AG09319 (cell line): ENCODE results near the gene GTF2F1.

Source experiments
- DNase-seq: peaks from one replicate; pipeline ENCODE4 v3.0.0-alpha.2; 2010; ENCODE audit warnings: low read depth; ENCODE audit errors: extremely low read depth
- TF ChIP-seq, protein P1 (sequence below): IDR thresholded peaks from 2 replicates; pipeline ENCODE4 v1.5.1; 2011; ENCODE audit warnings: low read depth, mild to moderate bottlenecking, inconsistent platforms, low read length, moderate library complexity

The GTF2F1 gene

DNA sequence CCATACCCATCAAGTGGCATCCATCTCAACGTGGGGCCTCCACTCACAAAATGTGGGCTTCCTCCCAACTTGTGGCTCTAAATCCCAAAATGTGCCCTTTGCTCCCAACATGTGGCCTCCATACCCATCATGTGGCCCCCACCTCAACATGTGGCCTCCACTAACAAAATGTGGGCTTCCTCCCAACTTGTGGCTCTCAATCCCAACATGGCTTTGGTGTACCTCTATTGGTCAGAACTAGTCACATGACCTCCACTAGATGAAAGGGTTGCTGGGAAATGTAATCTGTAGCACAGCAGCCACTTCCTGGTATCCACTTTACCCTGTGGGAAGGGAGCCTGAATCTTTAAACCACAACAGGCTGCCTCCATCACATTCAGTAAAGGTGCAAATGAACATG lies 49.5 kb downstream of the GTF2F1 start:
- TF ChIP-seq, protein P1, sequence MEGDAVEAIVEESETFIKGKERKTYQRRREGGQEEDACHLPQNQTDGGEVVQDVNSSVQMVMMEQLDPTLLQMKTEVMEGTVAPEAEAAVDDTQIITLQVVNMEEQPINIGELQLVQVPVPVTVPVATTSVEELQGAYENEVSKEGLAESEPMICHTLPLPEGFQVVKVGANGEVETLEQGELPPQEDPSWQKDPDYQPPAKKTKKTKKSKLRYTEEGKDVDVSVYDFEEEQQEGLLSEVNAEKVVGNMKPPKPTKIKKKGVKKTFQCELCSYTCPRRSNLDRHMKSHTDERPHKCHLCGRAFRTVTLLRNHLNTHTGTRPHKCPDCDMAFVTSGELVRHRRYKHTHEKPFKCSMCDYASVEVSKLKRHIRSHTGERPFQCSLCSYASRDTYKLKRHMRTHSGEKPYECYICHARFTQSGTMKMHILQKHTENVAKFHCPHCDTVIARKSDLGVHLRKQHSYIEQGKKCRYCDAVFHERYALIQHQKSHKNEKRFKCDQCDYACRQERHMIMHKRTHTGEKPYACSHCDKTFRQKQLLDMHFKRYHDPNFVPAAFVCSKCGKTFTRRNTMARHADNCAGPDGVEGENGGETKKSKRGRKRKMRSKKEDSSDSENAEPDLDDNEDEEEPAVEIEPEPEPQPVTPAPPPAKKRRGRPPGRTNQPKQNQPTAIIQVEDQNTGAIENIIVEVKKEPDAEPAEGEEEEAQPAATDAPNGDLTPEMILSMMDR: no peak
- no peak for DNase-seq

DNA sequence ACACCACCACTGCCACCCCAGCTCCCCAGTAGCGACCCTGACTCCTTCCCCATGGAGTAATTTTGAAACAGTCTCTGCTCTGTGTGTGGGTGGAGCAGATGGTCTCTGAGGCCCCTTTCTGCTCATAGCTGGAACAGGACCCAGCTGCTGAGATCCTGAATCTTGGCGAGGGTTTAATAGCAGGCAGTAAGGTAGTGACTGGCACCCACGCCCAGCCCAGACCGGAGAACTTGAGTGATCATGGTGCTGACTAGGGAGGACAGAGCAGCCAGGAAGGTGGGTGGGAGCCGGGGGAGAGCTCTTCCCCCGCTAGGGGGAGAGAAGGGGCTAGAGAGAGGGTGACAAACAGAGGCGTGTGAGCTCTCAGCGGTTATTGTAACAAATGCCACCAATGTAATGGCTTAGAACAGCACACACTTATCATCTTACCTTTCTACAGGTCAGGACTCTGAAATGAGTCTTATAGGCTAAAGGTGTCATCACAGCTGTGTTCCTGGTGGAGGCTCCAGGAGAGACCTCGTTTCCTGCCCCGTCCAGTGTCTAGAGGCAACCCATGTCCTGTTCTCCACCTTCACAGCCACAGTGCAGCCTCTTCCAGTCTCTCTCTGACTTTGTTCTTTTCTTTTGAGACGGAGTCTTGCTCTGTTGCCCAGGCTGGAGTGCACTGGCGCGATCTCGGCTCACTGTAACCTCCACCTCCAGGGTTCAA lies 52.3 kb downstream of the GTF2F1 start:
- no peak for DNase-seq

DNA sequence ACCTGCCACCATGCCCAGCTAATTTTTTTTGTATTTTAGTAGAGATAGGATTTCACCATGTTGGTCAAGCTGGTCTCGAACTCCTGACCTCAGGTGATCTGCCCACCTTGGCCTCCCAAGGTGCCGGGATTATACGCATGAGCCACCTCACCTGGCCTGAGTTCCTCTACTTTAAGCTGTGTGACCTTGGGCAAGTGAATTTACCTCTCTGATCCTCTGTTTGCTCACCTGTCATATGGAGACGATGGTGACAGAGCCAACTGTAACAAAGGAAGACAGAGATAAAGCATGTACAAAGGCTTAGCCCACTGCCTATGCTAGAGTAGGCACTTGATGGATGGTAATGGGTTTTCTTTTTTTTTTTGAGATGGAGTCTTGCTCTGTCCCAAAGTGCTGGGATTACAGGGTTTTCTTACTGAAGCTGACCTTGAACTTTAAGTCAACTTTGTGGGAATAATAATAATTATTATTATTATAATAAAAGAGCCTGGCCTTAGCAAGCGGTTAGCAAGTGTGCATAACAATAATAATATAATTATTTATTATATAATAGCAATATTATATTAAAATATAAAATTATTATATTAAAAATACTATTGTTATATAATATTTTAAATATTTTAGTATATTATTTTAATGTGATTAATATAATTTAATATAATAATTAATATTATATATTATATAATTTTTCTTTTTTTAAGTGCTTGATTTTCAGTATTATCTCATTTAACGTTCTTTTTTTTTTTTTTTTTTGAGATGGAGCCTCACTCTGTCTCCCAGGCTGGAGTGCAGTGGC lies 58.3 kb downstream of the GTF2F1 start:
- TF ChIP-seq, protein P1: no peak
- DNase-seq: no peak

More for the DNA sequence above, 52.3 kb downstream of the GTF2F1 start:
- TF ChIP-seq, protein P1: no peak

DNA sequence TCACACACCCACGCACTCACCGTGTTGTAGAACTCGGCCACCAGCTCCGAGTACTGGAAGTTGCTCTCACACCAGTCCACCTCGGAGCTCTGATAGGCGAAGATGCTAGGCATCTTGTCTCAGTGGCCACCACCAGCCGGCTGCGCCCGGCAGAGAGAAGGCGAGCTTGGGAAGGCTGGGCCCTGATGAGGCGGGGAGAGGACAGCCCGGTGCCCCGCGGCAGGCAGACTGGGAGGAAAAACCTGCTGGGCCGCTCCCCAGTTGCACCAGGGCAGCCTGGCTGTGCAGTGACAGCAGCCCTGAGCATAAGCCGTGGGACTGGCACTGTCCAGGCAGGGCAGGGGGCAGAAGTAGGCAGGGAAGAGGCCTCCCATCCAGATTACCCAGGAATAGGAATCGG lies 59.5 kb downstream of the GTF2F1 start, which contains the start of gene ACER1:
TSS of gene ACER1 (minus strand) at position 174 of the 400 bp plus-strand sequence. CDS start at position 113, 61 bp downstream.
- TF ChIP-seq, protein P1: no peak

More for the DNA sequence above, 59.5 kb downstream of the GTF2F1 start, which contains the start of gene ACER1:
- DNase-seq: no peak
